GM23338 (cell line): ENCODE data around the gene SLC4A5.

ENCODE experiments used
- CTCF ChIP-seq, 2 experiments: fragments of 200-600 bp in 1 of 2; sonication (generic) in 1 of 2; conservative IDR thresholded peaks; 2 replicates each; pipeline versions ENCODE4 v1.5.1 to v1.6.1; 2016 to 2017; ENCODE audit warnings: antibody characterized with exemption in 2 of 2, low read depth in 2 of 2, mild to moderate bottlenecking in 2 of 2, moderate library complexity in 1 of 2
- POLR2AphosphoS5 ChIP-seq: IDR thresholded peaks from 2 replicates; pipeline ENCODE4 v1.6.1; 2016; ENCODE audit warnings: antibody characterized with exemption, low read depth

GRCh38 chr2:74194799-74195198 lies 148.4 kb downstream of the SLC4A5 start:
- TF ChIP-seq POLR2AphosphoS5 = no peak
- TF ChIP-seq CTCF (conservative IDR thresholded peaks at IDR 0.05; ENCODE audit: low read depth in 2 of 2) = no peak
